ENCODE data around the gene HPCAL1.

Gene HPCAL1

GRCh38 chr2:10331027-10331701, 28.5 kb downstream of the HPCAL1 start:
- TF ChIP-seq ZFX (IDR thresholded peaks at IDR 0.05; ENCODE audit: borderline replicate concordance) (no peak), CTCF (IDR thresholded peaks at IDR 0.05) (no peak)
- H3K27ac ChIP-seq = no peak overlapping the region

- no peak overlapping the region for H3K27ac ChIP-seq
Measured at GRCh38 chr2:10331702-10332401, 29.1 kb downstream of the HPCAL1 start.

GRCh38 chr2:10332402-10333246, 29.9 kb downstream of the HPCAL1 start:
- H3K27ac ChIP-seq = no peak overlapping the region
- TF ChIP-seq ZFX (IDR thresholded peaks at IDR 0.05; ENCODE audit: borderline replicate concordance) = no peak
- no peak for TF ChIP-seq CTCF (IDR thresholded peaks at IDR 0.05)

More at GRCh38 chr2:10331702-10332401, 29.1 kb downstream of the HPCAL1 start:
- TF ChIP-seq CTCF (IDR thresholded peaks at IDR 0.05) (no peak), ZFX (IDR thresholded peaks at IDR 0.05; ENCODE audit: borderline replicate concordance) (no peak)

- H3K27ac ChIP-seq = no peak overlapping the region
- TF ChIP-seq ZFX (IDR thresholded peaks at IDR 0.05; ENCODE audit: borderline replicate concordance) (no peak), CTCF (IDR thresholded peaks at IDR 0.05) (no peak)
Measured at GRCh38 chr2:10333247-10333613, 30.5 kb downstream of the HPCAL1 start.

GRCh38 chr2:10333966-10334365, 31.3 kb downstream of the HPCAL1 start:
- TF ChIP-seq ZFX (IDR thresholded peaks at IDR 0.05; ENCODE audit: borderline replicate concordance) = no peak
- TF ChIP-seq CTCF (IDR thresholded peaks at IDR 0.05) = no peak
- no peak overlapping the region for H3K27ac ChIP-seq

- no peak for TF ChIP-seq ZFX (IDR thresholded peaks at IDR 0.05; ENCODE audit: borderline replicate concordance)
- no peak for TF ChIP-seq CTCF (IDR thresholded peaks at IDR 0.05)
- H3K27ac ChIP-seq = no peak overlapping the region
Measured at GRCh38 chr2:10335046-10335840, 32.5 kb downstream of the HPCAL1 start.

Data from 22Rv1 (cell line).